ENCODE data around the gene F2.

Gene F2

DNA sequence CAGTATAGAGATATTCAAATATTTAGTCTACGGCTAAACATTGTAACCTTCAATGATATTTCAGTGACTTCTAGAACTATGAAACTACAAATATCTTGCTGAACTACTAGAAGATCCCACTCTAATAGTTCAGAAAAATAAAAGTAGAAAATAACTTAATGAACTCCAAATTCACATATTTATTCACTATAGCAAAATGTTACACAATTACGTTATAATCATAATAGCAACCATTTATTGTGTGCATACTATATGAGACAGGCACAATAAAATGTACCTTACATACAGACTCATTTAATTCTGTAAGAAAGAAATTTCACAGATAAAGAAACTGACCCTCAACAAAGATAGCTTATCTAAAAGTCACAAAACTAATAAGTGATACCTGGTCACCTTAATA is 57.9 kb downstream of the F2 start:
- WGBS (ENCODE audit: insufficient coverage) = no CpG with 5 or more reads among the region's 2 CpGs
- Histone ChIP-seq H3K36me3 (ENCODE audit: control insufficient read depth in 4 of 4, insufficient read depth in 4 of 4, low read length in 3 of 4) (peaks cover 25 to 65% (median 45%) of the 10 kb centered on the region in 4 experiments), H3K4me3 (ENCODE audit: control insufficient read depth in 1 of 7, extremely low read depth in 1 of 7, insufficient read depth in 4 of 7, low read depth in 2 of 7, low read length in 6 of 7) (no peak overlapping the region), H3K27ac (ENCODE audit: insufficient read depth in 1 of 2, low read depth in 1 of 2, low read length in 2 of 2, poor library complexity in 1 of 2, severe bottlenecking in 2 of 2) (no peak overlapping the region), H3K27me3 (replicated peaks in 2 of 5; ENCODE audit: control insufficient read depth in 4 of 5, insufficient read depth in 5 of 5, low read length in 4 of 5) (no peaks in the 10 kb centered on the region), H3K9me3 (ENCODE audit: control extremely low read depth in 1 of 5, control insufficient read depth in 4 of 5, insufficient read depth in 2 of 5, low read depth in 1 of 5, low read length in 4 of 5) (no peaks in the 10 kb centered on the region), H3K4me1 (ENCODE audit: control extremely low read depth in 1 of 4, control insufficient read depth in 4 of 4, insufficient read depth in 4 of 4, low read length in 3 of 4) (no peaks in the 10 kb centered on the region)
- ChIA-PET POLR2A (no interaction called here), CTCF (no interaction called here)
- no peak for DNase-seq

DNA sequence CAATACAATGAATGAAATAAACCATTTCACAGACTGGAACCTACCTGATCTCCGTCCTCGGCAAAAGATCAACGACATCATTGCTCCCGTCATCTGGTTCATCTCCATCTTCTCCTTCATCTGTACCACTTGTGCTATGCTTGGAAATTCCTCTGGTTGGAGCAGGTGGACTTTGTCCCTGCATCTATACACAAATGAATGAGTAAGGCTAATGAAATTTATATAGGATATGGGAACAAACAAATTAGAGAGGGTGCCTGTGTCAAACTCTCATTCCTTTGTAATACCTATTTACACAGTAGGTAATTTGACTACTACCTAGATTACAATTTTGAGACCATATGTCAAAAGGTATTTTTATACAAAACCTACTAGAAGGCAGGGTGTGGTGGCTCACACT is 59.4 kb downstream of the F2 start:
- Histone ChIP-seq H3K9me3 (ENCODE audit: control extremely low read depth in 1 of 5, control insufficient read depth in 4 of 5, insufficient read depth in 2 of 5, low read depth in 1 of 5, low read length in 4 of 5) (no peaks in the 10 kb centered on the region), H3K36me3 (ENCODE audit: control insufficient read depth in 4 of 4, insufficient read depth in 4 of 4, low read length in 3 of 4) (peaks cover 30 to 71% (median 51%) of the 10 kb centered on the region in 4 experiments), H3K27ac (ENCODE audit: insufficient read depth in 1 of 2, low read depth in 1 of 2, low read length in 2 of 2, poor library complexity in 1 of 2, severe bottlenecking in 2 of 2) (no peak overlapping the region), H3K4me1 (ENCODE audit: control extremely low read depth in 1 of 4, control insufficient read depth in 4 of 4, insufficient read depth in 4 of 4, low read length in 3 of 4) (no peaks in the 10 kb centered on the region), H3K4me3 (ENCODE audit: control insufficient read depth in 1 of 7, extremely low read depth in 1 of 7, insufficient read depth in 4 of 7, low read depth in 2 of 7, low read length in 6 of 7) (no peak overlapping the region), H3K27me3 (replicated peaks in 2 of 5; ENCODE audit: control insufficient read depth in 4 of 5, insufficient read depth in 5 of 5, low read length in 4 of 5) (no peaks in the 10 kb centered on the region)
- DNase-seq = no peak
- CTCF ChIA-PET = no interaction called here
- POLR2A ChIA-PET = no interaction called here
- 100% methylated on average over 4 of the region's 4 CpGs for WGBS (ENCODE audit: insufficient coverage)

All from common myeloid progenitor, CD34-positive (primary cell).